BE2C (cell line): ENCODE results near the gene RCAN2.
"Not testable (repeated sequence)": the region's sequence is repeated elsewhere in the genome, so short reads cannot be mapped to it uniquely, and the experiment has no call there.

Experiments used
- DNase-seq: peaks from one replicate; pipeline ENCODE4 v3.0.0-alpha.2; 2020
- H3K27me3 ChIP-seq: fragments of 250-450 bp; sonication (Bioruptor Pico); 2 replicates; pipeline ENCODE4 v1.5.1; 2020; ENCODE audit warnings: mild to moderate bottlenecking
- H3K36me3 ChIP-seq: fragments of 250-450 bp; sonication (Bioruptor Pico); 2 replicates; pipeline ENCODE4 v1.5.1; 2020; ENCODE audit warnings: mild to moderate bottlenecking
- H3K4me1 ChIP-seq: fragments of 250-450 bp; sonication (Bioruptor Pico); 2 replicates; pipeline ENCODE4 v1.5.1; 2020
- H3K4me3 ChIP-seq: 2 replicates; pipeline ENCODE4 v1.5.1; 2011; ENCODE audit warnings: low read depth, low read length
- H3K9me3 ChIP-seq: fragments of 250-450 bp; sonication (Bioruptor Pico); 2 replicates; pipeline ENCODE4 v1.5.1; 2020
- CTCF ChIP-seq: IDR thresholded peaks from 2 replicates; pipeline ENCODE4 v1.5.1; 2012; ENCODE audit warnings: mild to moderate bottlenecking, low read depth, low read length

Gene RCAN2

GRCh38 chr6:46392294-46392693, 99.0 kb downstream of the RCAN2 start:
- Histone ChIP-seq H3K36me3 (no peaks in the 10 kb centered on the region), H3K9me3 (no peaks in the 10 kb centered on the region), H3K4me3 (no peak overlapping the region), H3K27me3 (no peaks in the 10 kb centered on the region), H3K4me1 (no peaks in the 10 kb centered on the region)
- DNase-seq: no peak
- TF ChIP-seq CTCF: no peak

- DNase-seq: no peak
- H3K4me1 ChIP-seq: no peaks in the 10 kb centered on the region
- TF ChIP-seq CTCF: no peak
- H3K9me3 ChIP-seq: no peaks in the 10 kb centered on the region
- H3K4me3 ChIP-seq: no peak overlapping the region
- H3K36me3 ChIP-seq: no peaks in the 10 kb centered on the region
- H3K27me3 ChIP-seq: no peaks in the 10 kb centered on the region
Observed at GRCh38 chr6:46390153-46390876, 100.9 kb downstream of the RCAN2 start.

GRCh38 chr6:46387728-46388127, 103.5 kb downstream of the RCAN2 start:
- not testable (repeated sequence) for H3K9me3 ChIP-seq, H3K36me3 ChIP-seq, H3K4me3 ChIP-seq, DNase-seq, H3K4me1 ChIP-seq, H3K27me3 ChIP-seq

GRCh38 chr6:46381579-46381978, 109.7 kb downstream of the RCAN2 start:
- no peak for TF ChIP-seq CTCF
- Histone ChIP-seq H3K9me3 (no peaks in the 10 kb centered on the region), H3K4me3 (no peak overlapping the region), H3K36me3 (no peaks in the 10 kb centered on the region), H3K27me3 (no peaks in the 10 kb centered on the region), H3K4me1 (no peaks in the 10 kb centered on the region)
- no peak for DNase-seq

- no peaks in the 10 kb centered on the region for H3K4me1 ChIP-seq
- no peak overlapping the region for H3K4me3 ChIP-seq
- DNase-seq: no peak
- H3K9me3 ChIP-seq: no peaks in the 10 kb centered on the region
- no peaks in the 10 kb centered on the region for H3K36me3 ChIP-seq
- no peak for TF ChIP-seq CTCF
- no peaks in the 10 kb centered on the region for H3K27me3 ChIP-seq
Observed at GRCh38 chr6:46381057-46381456, 110.2 kb downstream of the RCAN2 start.

GRCh38 chr6:46380152-46380807, 111.0 kb downstream of the RCAN2 start:
- no peaks in the 10 kb centered on the region for H3K9me3 ChIP-seq
- no peak overlapping the region for H3K4me3 ChIP-seq
- no peak for DNase-seq
- H3K4me1 ChIP-seq: no peaks in the 10 kb centered on the region
- H3K36me3 ChIP-seq: no peaks in the 10 kb centered on the region
- H3K27me3 ChIP-seq: no peaks in the 10 kb centered on the region
- no peak for TF ChIP-seq CTCF
